WTC11 (cell line): Measurements from ENCODE around the gene SYTL4. TPM values are rescaled to one million over a fixed set of nuclear protein-coding genes. Genes with fewer than 3 reads are reported as not detected.

Source experiments
- ATAC-seq: fragments of 200-7000 bp; cut with Tn5 transposase; 2 replicates; pipeline ENCODE4 v1.10.0; 2021; ENCODE audit warnings: mild to moderate bottlenecking, moderate library complexity
- CTCF ChIA-PET: fragments of 300-600 bp; sonication (Branson Sonifier 250); formaldehyde crosslinking; loops from one replicate; lab custom pipeline; 2021; ENCODE audit warnings: antibody characterized with exemption; lab: Charles Lee
- POLR2A ChIA-PET: fragments of 350-600 bp; sonication (Branson Sonifier 250); formaldehyde crosslinking; loops from one replicate; lab custom pipeline; 2021; ENCODE audit warnings: antibody characterized with exemption; lab: Charles Lee
- DNase-seq: peaks from one replicate; pipeline ENCODE4 v3.0.0; 2021; ENCODE audit warnings: low spot score
- H3K27ac Mint-ChIP-seq: 2 replicates; pipeline ENCODE4 v1.8.0; 2021; ENCODE audit warnings: mixed read lengths
- H3K27me3 Mint-ChIP-seq: 2 replicates; pipeline ENCODE4 v1.8.0; 2021; ENCODE audit warnings: low read depth, mild to moderate bottlenecking, moderate library complexity, mixed read lengths
- H3K36me3 Mint-ChIP-seq: 2 replicates; pipeline ENCODE4 v1.8.0; 2021; ENCODE audit warnings: mixed read lengths
- H3K4me1 Mint-ChIP-seq: 2 replicates; pipeline ENCODE4 v1.8.0; 2022; ENCODE audit warnings: mixed read lengths
- H3K4me3 Mint-ChIP-seq: 2 replicates; pipeline ENCODE4 v1.8.0; 2021; ENCODE audit warnings: mild to moderate bottlenecking, moderate library complexity, mixed read lengths
- H3K9me3 Mint-ChIP-seq: 2 replicates; pipeline ENCODE4 v1.8.0; 2021; ENCODE audit warnings: mixed read lengths
- ATF1 ChIP-seq: sonication (generic); formaldehyde crosslinking; IDR thresholded peaks from 2 replicates; pipeline ENCODE4 v1.8.1; 2023; ENCODE audit warnings: mild to moderate bottlenecking, moderate library complexity, missing genetic modification reagents
- ATF2 ChIP-seq: sonication (generic); formaldehyde crosslinking; IDR thresholded peaks from 2 replicates; pipeline ENCODE4 v1.8.1; 2022; ENCODE audit warnings: low read depth, missing genetic modification reagents, borderline replicate concordance
- ATF6 ChIP-seq: sonication (generic); formaldehyde crosslinking; IDR thresholded peaks from 2 replicates; pipeline ENCODE4 v1.8.1; 2023; ENCODE audit warnings: mild to moderate bottlenecking, missing genetic modification reagents
- CBFB ChIP-seq: sonication (generic); formaldehyde crosslinking; IDR thresholded peaks from 2 replicates; pipeline ENCODE4 v1.8.1; 2022; ENCODE audit warnings: mild to moderate bottlenecking, low read depth, missing genetic modification reagents
- CREB1 ChIP-seq: sonication (generic); formaldehyde crosslinking; IDR thresholded peaks from 2 replicates; pipeline ENCODE4 v1.8.0; 2023; ENCODE audit warnings: mild to moderate bottlenecking, missing genetic modification reagents
- E2F4 ChIP-seq: sonication (generic); formaldehyde crosslinking; IDR thresholded peaks from 2 replicates; pipeline ENCODE4 v1.8.1; 2022; ENCODE audit warnings: low read depth, mild to moderate bottlenecking, moderate library complexity, missing genetic modification reagents, borderline replicate concordance
- E2F5 ChIP-seq: sonication (generic); formaldehyde crosslinking; IDR thresholded peaks from 2 replicates; pipeline ENCODE4 v1.8.1; 2022; ENCODE audit warnings: mild to moderate bottlenecking, moderate library complexity, missing genetic modification reagents
- ETV6 ChIP-seq: sonication (generic); formaldehyde crosslinking; IDR thresholded peaks from 2 replicates; pipeline ENCODE4 v1.8.1; 2022; ENCODE audit warnings: mild to moderate bottlenecking, missing genetic modification reagents
- MXD4 ChIP-seq: fragments of 250-450 bp; sonication (Bioruptor Pico); IDR thresholded peaks from 2 replicates; pipeline ENCODE4 v1.8.0; 2021; ENCODE audit warnings: mild to moderate bottlenecking, moderate library complexity, borderline replicate concordance
- NFATC4 ChIP-seq: fragments of 250-450 bp; sonication (Bioruptor Pico); IDR thresholded peaks from 2 replicates; pipeline ENCODE4 v1.9.0; 2021; ENCODE audit warnings: mild to moderate bottlenecking
- NR1H2 ChIP-seq: sonication (generic); formaldehyde crosslinking; IDR thresholded peaks from 2 replicates; pipeline ENCODE4 v1.9.0; 2021; ENCODE audit warnings: mild to moderate bottlenecking, moderate library complexity, missing genetic modification reagents
- OVOL2 ChIP-seq: fragments of 250-450 bp; sonication (Bioruptor Pico); IDR thresholded peaks from 2 replicates; pipeline ENCODE4 v1.9.0; 2021; ENCODE audit warnings: mild to moderate bottlenecking, borderline replicate concordance
- PRDM15 ChIP-seq: sonication (generic); formaldehyde crosslinking; IDR thresholded peaks from 2 replicates; pipeline ENCODE4 v1.8.0; 2022; ENCODE audit warnings: missing genetic modification reagents
- PREB ChIP-seq: sonication (generic); formaldehyde crosslinking; IDR thresholded peaks from 2 replicates; pipeline ENCODE4 v1.8.1; 2022; ENCODE audit warnings: mild to moderate bottlenecking, missing genetic modification reagents, moderate library complexity, borderline replicate concordance
- PRRX2 ChIP-seq: fragments of 250-450 bp; sonication (Bioruptor Pico); IDR thresholded peaks from 2 replicates; pipeline ENCODE4 v1.8.0; 2021; ENCODE audit warnings: mild to moderate bottlenecking
- SMAD3 ChIP-seq: sonication (generic); formaldehyde crosslinking; IDR thresholded peaks from 2 replicates; pipeline ENCODE4 v1.8.0; 2022; ENCODE audit warnings: missing genetic modification reagents, mild to moderate bottlenecking, borderline replicate concordance
- SP1 ChIP-seq: sonication (generic); formaldehyde crosslinking; conservative IDR thresholded peaks from 2 replicates; pipeline ENCODE4 v1.8.1; 2022; ENCODE audit warnings: missing genetic modification reagents
- ZNF263 ChIP-seq: sonication (generic); formaldehyde crosslinking; IDR thresholded peaks from 2 replicates; pipeline ENCODE4 v1.8.1; 2022; ENCODE audit warnings: low read depth, mild to moderate bottlenecking, moderate library complexity, missing genetic modification reagents
- ZNF671 ChIP-seq: fragments of 250-450 bp; sonication (Bioruptor Pico); IDR thresholded peaks from 2 replicates; pipeline ENCODE4 v1.8.0; 2021; ENCODE audit warnings: mild to moderate bottlenecking
- total RNA-seq: library from RNA; stranded (reverse); gene quantifications from 3 replicates; pipeline ENCODE4 v1.2.3, GENCODE V29; 2021

Gene SYTL4
- total RNA-seq, 1 experiment from 2014 or later, result 0.31 TPM

GRCh38 chrX:100750883-100751282 is 19.0 kb upstream of the SYTL4 start:
- Mint-ChIP-seq H3K27ac (no peak overlapping the region), H3K27me3 (no peaks in the 10 kb centered on the region; the same call in 1 of the 2 replicates), H3K36me3 (no peaks in the 10 kb centered on the region), H3K9me3 (no peaks in the 10 kb centered on the region), H3K4me1 (peaks cover 7% of the 10 kb centered on the region)
- ATAC-seq (no peak), DNase-seq (no peak)
- CTCF ChIA-PET, result interaction anchor here (1.0 to 1.5 kb wide), 3 partner anchors 18 to 80 kb away, joined by 3 to 10 read pairs (median 6); no protein-coding TSS in a partner anchor
- no peak for TF ChIP-seq OVOL2 (CRISPR knock-in tag)
- no peak for TF ChIP-seq CBFB (CRISPR knock-in tag)
- TF ChIP-seq ETV6 (CRISPR knock-in tag), result no peak
- no peak for TF ChIP-seq SMAD3 (CRISPR knock-in tag)
- no peak for TF ChIP-seq CREB1 (CRISPR knock-in tag)
- no peak for TF ChIP-seq E2F5
- no peak for TF ChIP-seq ZNF671 (CRISPR knock-in tag)
- TF ChIP-seq PREB (CRISPR knock-in tag), result no peak
- TF ChIP-seq ZNF263 (CRISPR knock-in tag), result no peak
- TF ChIP-seq MXD4, result no peak
- TF ChIP-seq ATF2, result no peak
- TF ChIP-seq SP1 (CRISPR knock-in tag), result no peak
- no peak for TF ChIP-seq ATF6 (CRISPR knock-in tag)
- TF ChIP-seq PRRX2 (CRISPR knock-in tag), result no peak
- no peak for TF ChIP-seq NFATC4 (CRISPR knock-in tag)
- no peak for TF ChIP-seq ATF1 (CRISPR knock-in tag)
- TF ChIP-seq, all 79 proteins: peak for 0
- POLR2A ChIA-PET, result no interaction called here
- no peak overlapping the region for H3K4me3 Mint-ChIP-seq

GRCh38 chrX:100748108-100748507 is 16.2 kb upstream of the SYTL4 start:
- H3K4me3 Mint-ChIP-seq, result no peak overlapping the region
- CTCF ChIA-PET, result no interaction called here
- TF ChIP-seq E2F4 (CRISPR knock-in tag), result no peak
- TF ChIP-seq NR1H2 (CRISPR knock-in tag), result no peak
- TF ChIP-seq PRDM15, result no peak
- peaks cover 7% of the 10 kb centered on the region for H3K4me1 Mint-ChIP-seq
- no peak overlapping the region for H3K27ac Mint-ChIP-seq
- no peaks in the 10 kb centered on the region for H3K36me3 Mint-ChIP-seq
- DNase-seq, result no peak
- no peaks in the 10 kb centered on the region; the same call in 1 of the 2 replicates for H3K27me3 Mint-ChIP-seq
- no peaks in the 10 kb centered on the region for H3K9me3 Mint-ChIP-seq
- POLR2A ChIA-PET, result no interaction called here
- no peak for ATAC-seq
